Epithelial cell of proximal tubule (primary cell): ENCODE data around the gene DMBX1. TPM values are rescaled to one million over a fixed set of nuclear protein-coding genes. Genes with fewer than 3 reads are reported as not detected.

Source experiments
- DNase-seq: peaks from one replicate; pipeline ENCODE4 v3.0.0-alpha.2; 2011; ENCODE audit warnings: low read depth
- H3K4me3 ChIP-seq: 2 replicates; pipeline ENCODE4 v1.5.1; 2011; ENCODE audit warnings: low read depth, mild to moderate bottlenecking, low read length
- total RNA-seq: library from RNA; depleted of rRNA; stranded (reverse); fragments of >200 nt; gene quantifications from 2 replicates; pipeline ENCODE4 v1.2.3, GENCODE V29; 2015
- TF ChIP-seq, protein P1 (sequence below): conservative IDR thresholded peaks from 2 replicates; pipeline ENCODE4 v1.5.1; 2012; ENCODE audit warnings: low read depth, mild to moderate bottlenecking, low read length

Gene DMBX1
- total RNA-seq, 1 donor from 2014 or later: not detected

DNA sequence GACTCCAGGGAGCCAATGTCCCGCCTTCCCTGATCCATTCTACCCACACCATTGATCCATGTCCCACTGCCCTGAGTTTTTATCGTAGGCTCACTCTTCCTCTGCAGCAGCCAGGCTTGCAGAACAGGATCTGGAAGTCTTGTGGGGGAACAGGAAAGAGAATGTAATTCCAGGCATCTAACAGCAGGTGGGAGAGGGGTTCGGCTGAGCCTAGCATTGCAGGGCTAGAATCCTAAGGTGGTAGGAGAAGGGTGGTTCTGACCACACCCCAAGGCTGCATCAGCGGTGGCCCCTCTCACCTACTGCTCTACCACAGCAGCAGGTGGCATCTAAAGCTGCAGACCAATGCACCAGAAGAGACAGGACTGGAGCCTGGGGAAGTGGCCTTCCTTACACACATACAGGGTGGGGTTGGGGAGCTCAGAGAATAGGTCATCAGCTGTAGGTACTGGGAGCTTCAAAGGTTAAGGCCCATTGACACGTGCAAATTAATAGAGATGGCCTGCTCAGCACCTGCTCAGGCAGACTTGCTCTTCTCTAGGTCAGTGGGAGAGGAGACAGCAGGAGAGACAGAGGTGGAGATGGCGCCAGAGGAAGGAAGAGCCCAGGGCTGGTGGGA is 41.3 kb downstream of the DMBX1 start:
- TF ChIP-seq, protein P1, sequence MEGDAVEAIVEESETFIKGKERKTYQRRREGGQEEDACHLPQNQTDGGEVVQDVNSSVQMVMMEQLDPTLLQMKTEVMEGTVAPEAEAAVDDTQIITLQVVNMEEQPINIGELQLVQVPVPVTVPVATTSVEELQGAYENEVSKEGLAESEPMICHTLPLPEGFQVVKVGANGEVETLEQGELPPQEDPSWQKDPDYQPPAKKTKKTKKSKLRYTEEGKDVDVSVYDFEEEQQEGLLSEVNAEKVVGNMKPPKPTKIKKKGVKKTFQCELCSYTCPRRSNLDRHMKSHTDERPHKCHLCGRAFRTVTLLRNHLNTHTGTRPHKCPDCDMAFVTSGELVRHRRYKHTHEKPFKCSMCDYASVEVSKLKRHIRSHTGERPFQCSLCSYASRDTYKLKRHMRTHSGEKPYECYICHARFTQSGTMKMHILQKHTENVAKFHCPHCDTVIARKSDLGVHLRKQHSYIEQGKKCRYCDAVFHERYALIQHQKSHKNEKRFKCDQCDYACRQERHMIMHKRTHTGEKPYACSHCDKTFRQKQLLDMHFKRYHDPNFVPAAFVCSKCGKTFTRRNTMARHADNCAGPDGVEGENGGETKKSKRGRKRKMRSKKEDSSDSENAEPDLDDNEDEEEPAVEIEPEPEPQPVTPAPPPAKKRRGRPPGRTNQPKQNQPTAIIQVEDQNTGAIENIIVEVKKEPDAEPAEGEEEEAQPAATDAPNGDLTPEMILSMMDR: peak; percentile 21
- H3K4me3 ChIP-seq: no peak overlapping the region
- no peak for DNase-seq

DNA sequence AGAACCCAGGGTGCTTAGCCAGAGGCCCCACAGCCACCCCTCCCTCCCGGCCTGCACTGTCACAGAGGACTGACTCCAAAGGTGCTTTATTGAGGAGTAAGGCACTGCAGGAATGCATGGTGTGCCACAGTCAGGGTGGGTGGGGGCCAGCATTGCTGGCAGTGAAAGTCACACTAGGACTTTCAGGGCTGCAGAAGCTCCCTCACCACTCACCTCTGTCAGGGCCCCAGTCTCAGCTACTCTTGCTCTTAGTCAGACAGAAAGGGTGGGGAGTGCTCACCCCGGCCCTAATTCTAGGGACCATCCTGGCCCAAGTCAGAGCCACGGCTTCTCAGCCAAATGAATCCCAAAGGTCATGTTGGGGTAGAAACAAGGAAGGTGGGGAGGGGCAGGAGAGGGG is 42.5 kb downstream of the DMBX1 start:
- no peak overlapping the region for H3K4me3 ChIP-seq
- TF ChIP-seq, protein P1: no peak

DNA sequence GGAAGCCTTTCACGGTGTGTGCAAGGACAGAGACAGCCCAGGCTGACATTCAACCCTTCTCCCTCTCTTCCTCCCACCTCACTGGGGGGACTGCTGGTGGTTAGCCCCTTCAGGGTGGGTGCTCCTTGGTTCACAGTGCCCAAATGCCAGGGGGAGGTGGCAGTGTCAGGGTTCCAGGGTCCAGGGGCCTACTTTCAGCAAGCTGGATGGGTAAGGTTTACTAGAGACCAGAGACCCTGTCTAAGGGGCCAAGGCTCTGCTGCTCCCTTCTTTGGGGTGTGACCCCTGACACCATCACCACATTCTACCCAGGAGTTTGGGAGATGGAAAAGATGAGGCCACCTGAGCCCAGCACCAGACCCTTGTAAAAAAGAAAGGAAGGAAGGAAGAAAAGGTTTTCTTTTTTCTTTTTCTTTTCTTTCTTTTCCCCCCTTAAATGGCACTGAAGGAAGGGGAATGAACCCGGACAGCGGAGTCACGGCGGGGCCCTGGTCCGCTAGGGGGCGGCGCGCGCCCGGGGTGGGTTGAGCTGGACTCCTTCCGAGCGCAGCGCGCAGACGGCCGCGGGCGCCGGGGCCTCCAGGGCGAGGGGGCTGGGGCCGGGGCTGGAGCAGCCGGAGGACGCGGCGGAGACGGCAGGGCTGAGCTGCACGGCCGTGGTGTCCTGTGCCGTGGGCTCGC is 43.0 kb downstream of the DMBX1 start:
- TF ChIP-seq, protein P1: peak; percentile 65
- H3K4me3 ChIP-seq: peak overlapping the region; percentile 14
- no peak for DNase-seq

More for the DNA sequence above, 42.5 kb downstream of the DMBX1 start:
- no peak for DNase-seq

DNA sequence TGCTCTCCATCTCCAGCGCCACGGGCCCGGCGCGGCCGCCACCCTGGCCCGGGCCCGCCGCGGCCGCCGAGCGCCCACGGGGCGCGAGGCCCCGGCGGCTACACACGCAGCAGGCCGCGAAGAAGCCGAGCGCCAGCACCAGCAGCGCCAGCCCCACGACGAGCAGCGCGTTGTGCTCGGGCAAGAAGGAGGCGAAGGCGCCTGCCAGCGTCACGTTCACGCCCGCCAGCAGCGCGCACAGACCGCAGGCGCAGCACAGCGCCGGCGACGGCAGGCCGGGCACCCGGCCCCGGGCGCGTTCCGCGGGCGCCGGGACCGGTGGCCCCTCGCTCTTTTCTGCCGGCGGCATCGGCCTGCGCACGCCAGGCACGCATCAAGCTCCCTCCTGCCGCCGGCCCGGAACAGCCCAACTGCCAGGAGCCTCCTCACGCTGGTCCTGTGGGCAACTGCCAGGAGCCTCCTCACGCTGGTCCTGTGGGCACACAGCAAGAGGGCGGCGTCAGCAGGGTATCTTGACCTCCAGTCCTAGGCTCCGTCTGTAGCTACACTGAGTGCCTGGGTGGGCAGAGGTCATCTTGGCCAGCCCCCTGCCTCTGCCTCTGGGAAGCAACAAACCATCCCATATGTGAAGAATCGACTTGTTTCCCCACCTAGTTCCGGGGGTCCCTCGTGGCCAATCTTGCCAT is 43.7 kb downstream of the DMBX1 start:
- TF ChIP-seq, protein P1: no peak
- H3K4me3 ChIP-seq: peak overlapping the region; percentile 14
- DNase-seq: no peak

DNA sequence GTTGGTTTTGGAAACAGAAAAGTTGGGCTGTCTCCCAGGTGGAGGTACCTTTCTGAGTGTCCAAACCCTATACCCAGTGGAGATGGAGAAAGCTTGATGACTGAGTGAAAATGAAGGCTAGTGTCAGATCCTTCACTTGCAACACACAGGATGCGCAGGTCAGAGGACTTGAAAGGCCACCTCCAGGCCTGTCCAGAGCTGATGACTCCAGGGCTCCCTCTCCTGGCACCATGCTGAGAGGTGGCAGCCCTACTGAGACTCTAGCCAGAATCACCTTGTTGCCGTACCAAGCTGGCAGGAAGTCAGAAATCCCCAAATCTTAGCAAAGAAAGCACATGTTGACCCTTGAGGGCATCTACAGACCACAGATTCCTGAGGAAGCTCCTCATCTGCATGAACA is 45.4 kb downstream of the DMBX1 start:
- no peak for DNase-seq
- H3K4me3 ChIP-seq: no peak overlapping the region
- TF ChIP-seq, protein P1: peak; percentile 77

DNA sequence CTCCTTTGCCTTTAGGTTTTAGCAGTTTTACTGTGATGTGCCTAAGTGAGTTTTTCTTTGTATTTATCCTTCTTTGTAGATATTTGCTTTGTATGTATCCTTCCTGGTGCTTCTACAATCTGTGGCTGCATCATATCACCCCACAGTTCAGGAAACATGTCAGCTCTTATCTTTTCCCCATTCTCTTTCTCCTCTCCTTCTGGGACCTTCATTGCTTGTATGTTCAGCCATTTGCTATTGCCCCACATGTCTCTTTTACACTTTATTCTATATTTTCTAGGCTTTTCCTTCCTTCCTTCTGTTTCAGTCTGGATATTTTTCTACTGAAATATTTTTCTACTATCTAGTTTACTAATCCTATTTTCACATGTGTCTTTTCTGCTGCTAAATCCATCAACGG is 46.9 kb downstream of the DMBX1 start:
- DNase-seq: no peak
- H3K4me3 ChIP-seq: no peak overlapping the region
- TF ChIP-seq, protein P1: no peak

DNA sequence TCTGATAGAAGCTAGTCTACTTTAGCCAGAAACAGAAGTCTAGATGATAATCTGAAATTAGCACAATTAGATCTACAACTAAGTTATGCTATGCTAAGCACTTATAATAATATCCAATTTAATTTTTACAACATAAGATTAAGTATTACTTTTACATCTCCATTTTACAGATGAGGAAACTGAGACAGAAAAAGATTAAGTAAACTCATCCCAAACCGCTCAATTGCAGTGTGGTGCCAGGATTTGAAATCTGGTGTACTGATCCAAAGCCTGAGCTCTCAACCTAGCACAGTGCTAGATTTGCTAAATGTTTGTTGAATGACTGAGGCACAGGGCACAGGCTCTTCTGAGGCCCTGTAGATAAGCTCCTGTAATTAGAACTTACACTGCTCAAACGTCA is 48.0 kb downstream of the DMBX1 start:
- DNase-seq: no peak
- TF ChIP-seq, protein P1: no peak
- no peak overlapping the region for H3K4me3 ChIP-seq
